HG03108 (cell line): ENCODE measurements around the gene AKT1S1.

Experiments
- ATAC-seq: cut with Tn5 transposase; IDR thresholded peaks from one replicate; pipeline ENCODE4 v1.9.1; 2021; ENCODE audit warnings: moderate library complexity; ENCODE audit not compliant: unreplicated experiment

The AKT1S1 gene

GRCh38 chr19:49887037-49887664 is 10.0 kb upstream of the AKT1S1 start:
- no peak for ATAC-seq

- no peak for ATAC-seq
Measured at GRCh38 chr19:49884760-49885159, 7.6 kb upstream of the AKT1S1 start.

GRCh38 chr19:49884109-49884508 is 7.0 kb upstream of the AKT1S1 start:
- ATAC-seq, result no peak

- ATAC-seq, result no peak
Measured at GRCh38 chr19:49883094-49883493, 5.9 kb upstream of the AKT1S1 start.

GRCh38 chr19:49882643-49883042 is 5.5 kb upstream of the AKT1S1 start:
- ATAC-seq, result no peak

- no peak for ATAC-seq
Measured at GRCh38 chr19:49881672-49882394, 4.7 kb upstream of the AKT1S1 start.

GRCh38 chr19:49881186-49881585 is 4.0 kb upstream of the AKT1S1 start:
- ATAC-seq, result no peak

- ATAC-seq, result no peak
Measured at GRCh38 chr19:49880162-49880869, 3.2 kb upstream of the AKT1S1 start.

- no peak for ATAC-seq
Measured at GRCh38 chr19:49879243-49879963, 2.2 kb upstream of the AKT1S1 start.

- ATAC-seq, result no peak
Measured at GRCh38 chr19:49878744-49879070, 1.6 kb upstream of the AKT1S1 start.

- peak; percentile 49 for ATAC-seq
Measured at GRCh38 chr19:49877879-49878743, 956 bp upstream of the AKT1S1 start.

- ATAC-seq, result peak; percentile 38
Measured at GRCh38 chr19:49876422-49877019, 634 bp downstream of the AKT1S1 start.

- ATAC-seq, result no peak
Measured at GRCh38 chr19:49875857-49876421, 1.2 kb downstream of the AKT1S1 start.

GRCh38 chr19:49875177-49875576 is 2.0 kb downstream of the AKT1S1 start:
- no peak for ATAC-seq

GRCh38 chr19:49874503-49875157 is 2.5 kb downstream of the AKT1S1 start:
- ATAC-seq, result no peak

- no peak for ATAC-seq
Measured at GRCh38 chr19:49873834-49874233, 3.3 kb downstream of the AKT1S1 start.

- ATAC-seq, result no peak
Measured at GRCh38 chr19:49873129-49873521, 4.0 kb downstream of the AKT1S1 start.

- no peak for ATAC-seq
Measured at GRCh38 chr19:49872245-49873128, 4.7 kb downstream of the AKT1S1 start.
